ENCODE measurements around the gene EFNA5. TPM values are rescaled to one million over a fixed set of nuclear protein-coding genes. Genes with fewer than 3 reads are reported as not detected.

EFNA5 gene
- polyA plus RNA-seq, 1 of the 3 experiments (the other 2 are of a cell fraction) = 0.81 TPM

DNA sequence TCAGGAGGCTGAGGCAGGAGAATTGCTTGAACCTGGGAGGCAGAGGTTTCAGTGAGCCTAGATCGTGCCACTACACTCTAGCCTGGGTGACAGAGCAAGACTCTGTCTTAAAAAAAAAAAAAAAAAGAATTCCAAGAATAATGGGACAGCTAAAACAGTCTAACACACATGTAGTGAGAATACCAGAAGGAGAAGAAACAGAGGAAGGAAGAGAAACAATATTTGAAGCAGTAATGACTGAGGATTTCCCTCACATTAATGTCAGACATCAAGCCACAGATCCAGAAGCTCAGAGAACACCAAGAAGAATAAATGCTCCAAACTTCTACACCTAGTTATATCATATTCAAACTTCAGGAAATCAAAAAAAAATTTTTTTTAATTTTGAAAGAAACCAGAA lies 47.1 kb upstream of the EFNA5 start:
- CTCF ChIA-PET = no interaction called here
- POLR2A ChIA-PET = no interaction called here

DNA sequence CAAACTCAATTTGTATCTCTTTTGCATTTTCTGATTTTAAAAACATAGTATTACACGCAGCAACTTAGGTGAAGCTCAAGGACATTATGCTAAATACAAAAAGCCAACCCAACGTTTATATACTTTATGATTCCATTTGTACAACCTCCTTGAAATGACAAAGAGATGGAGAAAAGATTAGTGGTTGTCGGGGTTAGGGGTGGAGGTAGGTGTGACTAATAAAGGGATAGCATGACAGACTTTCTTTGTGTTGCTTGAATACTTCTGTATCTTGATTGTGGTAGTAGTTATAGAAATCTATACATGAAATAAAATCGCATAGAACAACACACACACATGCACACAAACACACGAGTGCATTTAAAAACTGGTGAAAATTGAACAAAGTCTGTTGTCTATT lies 42.5 kb upstream of the EFNA5 start:
- no peak overlapping the region for H2AFZ ChIP-seq (ENCODE audit: low read depth)
- H3K27ac ChIP-seq (ENCODE audit: low read depth in 2 of 2, low read length in 1 of 2) = no peak overlapping the region
- no peak for DNase-seq
- no peaks in the 10 kb centered on the region for H3K79me2 ChIP-seq (ENCODE audit: insufficient read depth)
- H3K9me3 ChIP-seq = no peaks in the 10 kb centered on the region
- no peak overlapping the region for H3K4me3 ChIP-seq (ENCODE audit: low read depth in 2 of 2, low read length in 1 of 2)
- no peaks in the 10 kb centered on the region for H4K20me1 ChIP-seq (ENCODE audit: insufficient read depth)
- no peaks in the 10 kb centered on the region for H3K9me2 ChIP-seq
- POLR2A ChIA-PET = no interaction called here
- H3K27me3 ChIP-seq (ENCODE audit: insufficient read depth) = no peaks in the 10 kb centered on the region
- H3K36me3 ChIP-seq (replicated peaks in 1 of 2; ENCODE audit: control insufficient read depth in 1 of 2, insufficient read depth in 2 of 2, low read length in 1 of 2) = no peaks in the 10 kb centered on the region
- no peaks in the 10 kb centered on the region for H3K4me1 ChIP-seq (ENCODE audit: control insufficient read depth in 1 of 2, insufficient read depth in 2 of 2, low read depth in 1 of 2, low read length in 1 of 2)
- no peak overlapping the region for H3K9ac ChIP-seq
- 64% methylated on average over 5 of the region's 5 CpGs for WGBS (ENCODE audit: low lambda C conversion rate)
- TF ChIP-seq RAD21 (IDR thresholded peaks at IDR 0.05; ENCODE audit: low read length) = no peak
- TF ChIP-seq ELF1 (IDR thresholded peaks at IDR 0.05) = no peak
- TF ChIP-seq, protein P1, sequence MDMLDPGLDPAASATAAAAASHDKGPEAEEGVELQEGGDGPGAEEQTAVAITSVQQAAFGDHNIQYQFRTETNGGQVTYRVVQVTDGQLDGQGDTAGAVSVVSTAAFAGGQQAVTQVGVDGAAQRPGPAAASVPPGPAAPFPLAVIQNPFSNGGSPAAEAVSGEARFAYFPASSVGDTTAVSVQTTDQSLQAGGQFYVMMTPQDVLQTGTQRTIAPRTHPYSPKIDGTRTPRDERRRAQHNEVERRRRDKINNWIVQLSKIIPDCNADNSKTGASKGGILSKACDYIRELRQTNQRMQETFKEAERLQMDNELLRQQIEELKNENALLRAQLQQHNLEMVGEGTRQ (IDR thresholded peaks at IDR 0.05; ENCODE audit: borderline replicate concordance, low read depth, low read length) = no peak
- no peak for TF ChIP-seq EZH2phosphoT487 (IDR thresholded peaks at IDR 0.05; ENCODE audit: borderline replicate concordance, low read depth)
- no peak for TF ChIP-seq TEAD4 (IDR thresholded peaks at IDR 0.05; ENCODE audit: borderline replicate concordance, insufficient read depth)
- TF ChIP-seq, protein P2, sequence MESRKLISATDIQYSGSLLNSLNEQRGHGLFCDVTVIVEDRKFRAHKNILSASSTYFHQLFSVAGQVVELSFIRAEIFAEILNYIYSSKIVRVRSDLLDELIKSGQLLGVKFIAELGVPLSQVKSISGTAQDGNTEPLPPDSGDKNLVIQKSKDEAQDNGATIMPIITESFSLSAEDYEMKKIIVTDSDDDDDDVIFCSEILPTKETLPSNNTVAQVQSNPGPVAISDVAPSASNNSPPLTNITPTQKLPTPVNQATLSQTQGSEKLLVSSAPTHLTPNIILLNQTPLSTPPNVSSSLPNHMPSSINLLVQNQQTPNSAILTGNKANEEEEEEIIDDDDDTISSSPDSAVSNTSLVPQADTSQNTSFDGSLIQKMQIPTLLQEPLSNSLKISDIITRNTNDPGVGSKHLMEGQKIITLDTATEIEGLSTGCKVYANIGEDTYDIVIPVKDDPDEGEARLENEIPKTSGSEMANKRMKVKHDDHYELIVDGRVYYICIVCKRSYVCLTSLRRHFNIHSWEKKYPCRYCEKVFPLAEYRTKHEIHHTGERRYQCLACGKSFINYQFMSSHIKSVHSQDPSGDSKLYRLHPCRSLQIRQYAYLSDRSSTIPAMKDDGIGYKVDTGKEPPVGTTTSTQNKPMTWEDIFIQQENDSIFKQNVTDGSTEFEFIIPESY (IDR thresholded peaks at IDR 0.05; ENCODE audit: borderline replicate concordance, low read depth) = no peak
- no peak for TF ChIP-seq JUND (IDR thresholded peaks at IDR 0.05)
- no peak for TF ChIP-seq YY1 (IDR thresholded peaks at IDR 0.05; ENCODE audit: low read depth)
- TF ChIP-seq, protein P3, sequence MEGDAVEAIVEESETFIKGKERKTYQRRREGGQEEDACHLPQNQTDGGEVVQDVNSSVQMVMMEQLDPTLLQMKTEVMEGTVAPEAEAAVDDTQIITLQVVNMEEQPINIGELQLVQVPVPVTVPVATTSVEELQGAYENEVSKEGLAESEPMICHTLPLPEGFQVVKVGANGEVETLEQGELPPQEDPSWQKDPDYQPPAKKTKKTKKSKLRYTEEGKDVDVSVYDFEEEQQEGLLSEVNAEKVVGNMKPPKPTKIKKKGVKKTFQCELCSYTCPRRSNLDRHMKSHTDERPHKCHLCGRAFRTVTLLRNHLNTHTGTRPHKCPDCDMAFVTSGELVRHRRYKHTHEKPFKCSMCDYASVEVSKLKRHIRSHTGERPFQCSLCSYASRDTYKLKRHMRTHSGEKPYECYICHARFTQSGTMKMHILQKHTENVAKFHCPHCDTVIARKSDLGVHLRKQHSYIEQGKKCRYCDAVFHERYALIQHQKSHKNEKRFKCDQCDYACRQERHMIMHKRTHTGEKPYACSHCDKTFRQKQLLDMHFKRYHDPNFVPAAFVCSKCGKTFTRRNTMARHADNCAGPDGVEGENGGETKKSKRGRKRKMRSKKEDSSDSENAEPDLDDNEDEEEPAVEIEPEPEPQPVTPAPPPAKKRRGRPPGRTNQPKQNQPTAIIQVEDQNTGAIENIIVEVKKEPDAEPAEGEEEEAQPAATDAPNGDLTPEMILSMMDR (IDR thresholded peaks at IDR 0.05) = no peak
- TF ChIP-seq MEF2A (IDR thresholded peaks at IDR 0.05; ENCODE audit: borderline replicate concordance, low read depth) = no peak
- TF ChIP-seq FOSL2 (IDR thresholded peaks at IDR 0.05; ENCODE audit: borderline replicate concordance, low read depth) = no peak
- TF ChIP-seq NRF1 (IDR thresholded peaks at IDR 0.05; ENCODE audit: low read depth, low read length) = no peak
- no peak for TF ChIP-seq TCF12 (IDR thresholded peaks at IDR 0.05)
- no peaks in the 10 kb centered on the region for H3F3A ChIP-seq (replicated peaks; ENCODE audit: insufficient read depth)
- H3K4me2 ChIP-seq = no peak overlapping the region
- CTCF ChIA-PET = no interaction called here

More for the DNA sequence above, 47.1 kb upstream of the EFNA5 start:
- no peak overlapping the region for H3K4me3 ChIP-seq (ENCODE audit: low read depth in 2 of 2, low read length in 1 of 2)
- H4K20me1 ChIP-seq (ENCODE audit: insufficient read depth) = no peaks in the 10 kb centered on the region
- DNase-seq = no peak
- no peaks in the 10 kb centered on the region for H3K79me2 ChIP-seq (ENCODE audit: insufficient read depth)
- TF ChIP-seq MEF2A (IDR thresholded peaks at IDR 0.05; ENCODE audit: borderline replicate concordance, low read depth) = no peak
- no peak overlapping the region for H3K4me2 ChIP-seq
- no peaks in the 10 kb centered on the region for H3K9me3 ChIP-seq
- WGBS (ENCODE audit: low lambda C conversion rate) = 29% methylated on average over 1 of the region's 1 CpG
- H3K27ac ChIP-seq (ENCODE audit: low read depth in 2 of 2, low read length in 1 of 2) = no peak overlapping the region
- no peak overlapping the region for H2AFZ ChIP-seq (ENCODE audit: low read depth)
- H3K36me3 ChIP-seq (replicated peaks in 1 of 2; ENCODE audit: control insufficient read depth in 1 of 2, insufficient read depth in 2 of 2, low read length in 1 of 2) = no peaks in the 10 kb centered on the region
- H3F3A ChIP-seq (replicated peaks; ENCODE audit: insufficient read depth) = no peaks in the 10 kb centered on the region
- no peaks in the 10 kb centered on the region for H3K27me3 ChIP-seq (ENCODE audit: insufficient read depth)
- H3K9ac ChIP-seq = no peak overlapping the region
- no peaks in the 10 kb centered on the region for H3K4me1 ChIP-seq (ENCODE audit: control insufficient read depth in 1 of 2, insufficient read depth in 2 of 2, low read depth in 1 of 2, low read length in 1 of 2)
- no peaks in the 10 kb centered on the region for H3K9me2 ChIP-seq

All from SK-N-SH (cell line).